ENCODE data around the gene CCL24.
"Not testable (repeated sequence)": the region's sequence is repeated elsewhere in the genome, so short reads cannot be mapped to it uniquely, and the experiment has no call there.

The CCL24 gene

DNA sequence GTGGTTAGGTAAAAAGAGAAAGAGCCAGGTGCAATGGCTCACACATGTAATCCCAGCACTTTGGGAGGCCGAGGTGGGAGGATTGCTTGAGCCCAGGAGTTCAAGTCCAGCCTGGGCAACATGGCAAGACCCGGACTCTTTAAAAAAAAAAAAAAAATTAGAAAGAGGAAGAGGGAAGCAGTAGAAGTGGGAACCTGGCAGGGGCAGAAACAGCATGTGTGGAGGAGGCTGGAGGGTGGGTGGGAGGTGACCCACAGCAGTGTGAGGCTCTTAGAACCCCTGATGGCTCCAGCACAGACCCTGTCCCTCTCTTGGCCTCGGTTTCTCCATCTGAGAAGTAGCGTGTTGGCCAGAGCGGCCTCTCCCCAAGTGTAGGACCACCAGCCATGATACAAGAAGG lies 4.9 kb upstream of the CCL24 start:
- no peak for DNase-seq

DNA sequence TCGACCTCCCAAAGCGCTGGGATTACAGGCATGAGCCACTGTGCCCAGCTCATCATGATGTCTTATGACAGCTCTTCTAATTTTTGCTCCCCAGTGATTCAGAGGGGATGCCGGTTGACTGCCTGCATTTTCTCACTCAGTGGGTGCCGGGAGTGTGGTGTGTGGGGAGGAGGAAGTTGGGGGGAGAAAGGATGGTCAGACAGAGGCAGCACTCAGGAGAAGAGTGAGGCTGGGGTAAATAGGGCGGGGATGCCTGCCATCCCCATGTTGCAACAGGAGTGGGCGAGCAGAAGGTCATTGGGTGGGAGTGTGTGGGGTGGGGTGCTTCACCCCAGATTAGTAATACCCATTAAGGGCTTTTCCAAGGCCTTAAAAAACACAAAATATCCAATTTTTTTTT lies 3.5 kb upstream of the CCL24 start:
- no peak for DNase-seq

DNA sequence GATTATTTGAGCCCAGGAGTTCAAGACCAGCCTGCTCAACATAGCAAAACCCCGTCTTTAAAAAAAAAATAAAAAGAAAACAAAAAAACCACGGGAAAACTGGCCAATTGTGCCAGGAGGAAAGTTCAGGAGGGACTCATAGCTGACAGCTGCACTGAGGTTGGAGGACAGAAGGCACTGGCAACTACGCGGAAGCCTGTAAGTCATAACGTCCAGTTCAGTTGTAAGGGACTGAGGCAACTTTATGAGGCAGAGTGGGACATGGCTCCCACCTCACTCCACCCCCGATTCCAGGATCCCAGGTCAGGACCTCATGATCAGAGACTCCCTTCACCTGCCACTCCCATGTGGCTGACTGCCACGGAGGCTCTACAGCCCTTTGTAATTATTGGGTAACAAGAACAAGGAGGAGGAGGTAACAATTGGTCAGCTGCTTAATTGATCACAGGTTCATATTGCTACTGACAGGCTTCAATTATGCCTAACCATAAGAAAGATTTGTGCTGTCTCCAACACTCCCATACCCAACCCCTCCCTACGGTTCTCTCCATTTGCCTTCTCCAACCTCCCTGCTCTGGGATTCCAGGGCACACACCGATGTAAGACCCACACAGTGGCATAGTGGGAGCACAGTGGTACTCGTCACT lies 1.9 kb upstream of the CCL24 start:
- DNase-seq, result no peak

DNA sequence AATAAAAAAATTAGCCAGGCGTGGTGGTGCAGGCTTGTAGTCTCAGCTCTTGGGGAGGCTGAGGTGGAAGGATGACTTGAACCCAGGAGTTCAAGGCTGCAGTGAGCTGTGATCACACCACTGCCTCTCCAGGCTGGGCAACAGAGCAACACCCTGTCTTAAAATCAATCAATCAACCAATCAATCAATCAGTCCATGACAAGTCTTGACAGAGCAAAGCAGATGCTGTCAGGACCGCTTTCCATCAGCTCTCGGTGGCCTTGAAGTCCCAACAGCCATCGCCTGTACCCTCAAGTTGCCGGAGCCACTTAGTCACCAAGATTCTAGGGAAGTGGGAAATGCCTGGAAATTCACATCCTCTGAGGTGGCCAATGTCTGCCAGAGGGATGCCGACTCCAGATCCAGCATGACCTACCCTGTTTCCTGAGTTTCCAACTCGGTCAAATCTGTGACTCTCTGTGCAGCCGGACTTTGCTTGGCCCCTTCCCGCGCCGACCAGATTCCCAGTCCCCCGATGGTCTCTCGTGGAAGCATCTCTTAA lies 871 bp upstream of the CCL24 start:
- DNase-seq, result no peak

DNA sequence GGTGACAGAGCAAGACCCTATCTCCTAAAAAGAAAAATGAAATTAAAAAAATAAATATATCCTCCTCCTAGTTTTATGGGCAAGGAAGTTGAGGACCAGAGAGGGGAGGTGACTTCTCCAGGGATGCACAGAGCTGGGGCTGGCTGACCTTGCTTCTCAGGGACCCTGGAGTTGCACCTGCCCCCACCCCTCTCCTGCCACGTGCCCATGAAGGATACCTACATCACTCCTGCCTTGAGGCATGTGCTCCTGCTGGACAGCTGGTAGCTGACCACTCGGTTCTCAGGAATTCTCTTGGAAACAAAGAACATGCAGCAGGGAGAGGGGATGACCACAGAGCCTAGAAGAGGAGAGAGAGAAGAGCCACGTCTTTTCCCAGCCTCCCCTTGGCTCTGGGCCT lies 522 bp downstream of the CCL24 start:
- DNase-seq, result no peak

DNA sequence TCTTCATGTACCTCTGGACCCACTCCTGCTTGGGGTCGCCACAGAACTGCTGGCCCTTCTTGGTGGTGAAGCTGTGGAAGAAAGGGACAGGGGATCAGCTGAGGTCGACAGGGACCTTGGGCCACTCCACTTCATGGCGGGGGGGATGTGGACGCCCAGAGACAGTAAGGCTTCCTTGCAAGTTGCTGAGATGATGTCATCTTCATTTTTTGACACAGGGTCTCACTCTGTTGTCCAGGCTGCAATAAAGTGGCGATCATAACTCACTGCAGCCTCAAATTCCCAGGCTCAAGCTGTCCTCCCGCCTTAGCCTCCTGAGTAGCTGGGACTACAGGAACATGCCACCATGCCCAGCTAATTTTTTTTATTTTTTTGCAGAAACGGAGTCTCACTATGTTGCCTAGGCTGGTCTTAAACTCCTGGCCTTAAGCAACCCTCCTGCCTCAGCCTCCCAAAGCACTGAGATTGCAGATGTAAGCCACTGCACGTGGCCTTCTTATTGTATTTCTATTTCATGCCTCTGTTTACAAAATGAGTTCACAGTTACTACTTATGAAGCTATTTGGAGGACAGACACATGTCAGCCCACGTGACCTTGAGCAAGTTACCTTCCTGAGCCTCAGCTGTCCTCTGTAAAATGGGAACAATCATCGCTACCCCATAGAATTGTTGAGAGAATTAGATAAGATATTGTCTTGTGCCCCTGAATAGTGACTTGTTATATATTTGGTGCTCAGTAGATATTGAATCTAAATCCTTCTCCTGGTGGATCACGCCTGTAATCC lies 1.5 kb downstream of the CCL24 start:
- no peak for DNase-seq

DNA sequence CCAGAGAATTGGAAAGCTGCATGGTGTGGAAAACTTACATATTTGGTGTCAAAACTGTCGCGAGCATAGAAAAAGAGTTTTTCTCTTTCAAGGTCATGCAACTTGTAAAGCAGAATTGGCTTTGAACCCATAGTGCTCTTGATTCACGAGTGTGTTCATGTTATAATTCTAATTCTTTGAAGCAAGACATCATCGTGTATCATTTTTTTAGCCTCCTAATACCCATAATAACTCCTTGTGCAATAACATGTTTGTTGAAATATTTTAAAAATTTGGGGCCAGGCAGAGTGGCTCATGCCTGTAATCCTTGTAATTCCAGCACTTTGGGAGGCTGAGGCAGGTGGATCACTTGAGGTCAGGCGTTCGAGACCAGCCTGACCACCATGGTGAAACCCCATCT lies 4.2 kb downstream of the CCL24 start:
- DNase-seq, result no peak

DNA sequence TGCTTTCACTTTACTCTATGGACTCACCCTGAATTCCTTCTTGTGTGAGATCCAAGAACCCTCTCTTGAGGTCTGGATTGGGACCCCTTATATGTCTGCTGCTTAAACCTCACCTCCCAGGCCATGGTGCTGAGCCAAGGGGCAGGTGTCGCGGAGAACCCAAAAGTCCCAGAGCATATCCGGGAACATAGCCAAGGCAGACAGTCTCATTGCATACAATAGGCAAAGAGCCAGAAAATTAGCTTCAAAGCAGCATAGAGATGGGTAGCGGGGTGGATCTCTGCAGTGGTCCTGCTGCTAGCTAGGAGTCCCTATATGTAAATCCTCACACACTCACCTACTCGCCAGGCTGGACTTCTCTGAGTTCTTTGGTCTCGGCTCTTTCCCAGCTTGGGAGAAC lies 5.5 kb downstream of the CCL24 start:
- no peak for DNase-seq

DNA sequence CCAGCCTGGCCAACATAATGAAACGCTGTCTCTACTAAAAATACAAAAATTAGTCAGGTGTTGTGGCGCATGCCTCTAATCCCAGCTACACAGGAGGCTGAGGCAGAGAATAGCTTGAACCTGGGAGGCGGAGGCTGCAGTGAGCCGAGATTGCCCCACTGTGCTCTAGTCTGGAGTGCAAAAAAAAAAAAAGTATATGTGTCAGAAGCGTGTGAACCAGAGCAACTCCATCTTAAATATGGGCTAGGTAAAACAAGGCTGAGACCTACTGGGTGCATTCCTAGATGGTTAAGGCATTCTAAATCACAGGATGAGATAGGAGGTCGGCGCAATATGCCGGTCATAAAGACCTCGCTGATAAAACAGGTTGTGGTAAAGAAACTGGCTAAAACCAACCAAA lies 6.2 kb downstream of the CCL24 start:
- no peak for DNase-seq

DNA sequence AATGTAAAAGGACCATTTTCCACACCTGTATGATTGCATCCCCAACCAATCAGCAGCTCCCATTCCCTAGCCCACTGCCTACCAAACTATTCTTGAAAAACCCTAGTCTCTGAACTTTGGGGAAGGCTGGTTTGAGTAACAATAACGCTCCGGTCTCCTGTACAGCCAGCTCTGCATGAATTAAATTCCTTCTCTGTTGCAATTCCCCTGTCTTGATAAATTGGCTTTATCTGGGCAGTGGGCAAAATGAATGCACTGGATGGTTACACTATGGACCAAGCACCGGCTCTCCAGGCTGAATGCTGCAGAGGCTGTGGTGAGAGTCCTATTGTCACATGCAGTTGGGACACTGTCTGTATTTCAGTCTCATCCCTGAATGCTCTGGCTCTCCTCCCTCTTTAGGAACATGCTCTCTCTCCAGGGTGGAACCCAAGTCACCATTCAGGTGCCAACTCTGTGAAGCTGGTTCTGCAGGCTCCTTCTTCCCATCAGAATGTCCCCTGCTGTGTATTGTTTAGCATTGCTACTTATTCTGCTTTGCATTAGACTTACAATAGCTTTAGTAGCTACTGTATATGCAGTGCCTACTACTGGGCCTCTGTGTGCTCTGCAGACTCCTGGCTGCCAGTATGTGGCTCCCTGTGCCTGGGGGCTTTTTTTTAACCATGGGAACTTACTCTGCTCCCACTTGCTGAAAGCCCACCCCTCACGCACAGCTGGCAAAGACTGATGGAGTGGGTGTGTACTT lies 6.9 kb downstream of the CCL24 start:
- DNase-seq, result no peak

DNA sequence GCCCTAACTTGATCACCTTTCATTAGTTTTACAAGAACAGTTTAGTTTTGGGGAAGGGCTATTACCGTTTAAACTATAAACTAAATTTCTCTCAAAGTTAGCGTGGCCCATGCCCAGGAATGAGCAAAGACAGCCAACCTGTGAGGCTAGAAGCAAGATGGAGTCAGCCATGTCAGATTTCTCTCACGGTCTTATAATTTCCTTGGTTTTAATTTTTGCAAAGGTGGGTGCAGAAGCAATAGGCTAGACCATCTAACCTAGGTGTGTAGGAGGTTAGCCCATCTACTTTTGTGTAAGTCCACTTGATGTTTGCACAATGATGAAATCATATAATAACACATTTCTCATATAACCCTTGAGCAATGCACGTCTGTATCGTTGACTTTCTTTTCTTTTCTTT lies 8.9 kb downstream of the CCL24 start:
- DNase-seq, result no peak

DNA sequence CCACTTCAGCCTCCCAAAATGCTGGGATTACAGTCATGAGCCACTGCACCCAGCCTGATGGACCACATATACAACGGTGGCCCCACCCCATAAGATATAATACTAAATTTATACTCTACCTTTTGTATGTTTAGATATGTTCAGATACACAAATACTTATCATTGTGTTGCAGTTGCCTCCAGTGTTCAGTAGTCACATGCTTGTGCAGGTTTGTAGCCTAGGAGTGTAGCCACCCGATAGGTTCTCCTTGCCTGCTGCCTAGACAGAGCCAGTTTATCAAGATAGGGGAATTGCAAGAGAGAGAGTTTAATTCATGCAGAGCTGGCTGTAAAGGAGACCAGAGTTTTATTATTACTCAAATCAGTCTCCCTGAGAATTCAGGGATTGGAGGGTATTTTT lies 9.6 kb downstream of the CCL24 start:
- no peak for DNase-seq

DNA sequence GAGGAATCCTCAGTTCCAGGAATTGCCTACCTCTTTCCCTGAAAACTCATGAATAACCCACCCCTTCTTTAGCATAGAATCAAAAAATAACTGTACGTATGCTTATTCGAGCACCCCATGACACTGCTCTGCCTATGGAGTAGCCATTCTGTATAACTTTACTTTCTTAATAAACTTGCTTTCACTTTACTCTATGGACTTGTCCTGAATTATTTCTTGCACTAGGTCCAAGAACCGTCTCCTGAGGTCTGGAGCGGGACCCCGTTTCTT lies 11.1 kb downstream of the CCL24 start:
- DNase-seq, result no peak

DNA sequence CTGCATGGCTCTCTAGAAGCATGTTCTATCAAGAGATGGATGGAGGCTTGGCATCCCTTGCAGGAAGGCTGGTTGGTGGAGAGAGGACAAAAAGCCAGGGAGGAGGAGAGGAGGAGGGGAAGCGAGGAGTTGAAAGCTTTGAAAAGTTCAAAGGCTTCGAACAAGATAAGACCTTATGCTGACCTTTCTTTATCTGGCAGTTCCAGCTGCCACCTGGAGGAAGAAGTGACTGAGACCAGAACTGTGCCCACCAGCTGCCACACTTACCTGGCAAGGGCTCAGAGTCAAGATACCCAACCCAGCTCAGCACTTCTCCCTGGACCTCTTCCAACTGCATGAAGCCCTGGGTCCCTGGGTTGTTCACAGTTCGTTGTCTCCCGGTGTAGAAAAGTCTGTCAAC lies 14.8 kb downstream of the CCL24 start:
- peak; percentile 5 for DNase-seq

DNA sequence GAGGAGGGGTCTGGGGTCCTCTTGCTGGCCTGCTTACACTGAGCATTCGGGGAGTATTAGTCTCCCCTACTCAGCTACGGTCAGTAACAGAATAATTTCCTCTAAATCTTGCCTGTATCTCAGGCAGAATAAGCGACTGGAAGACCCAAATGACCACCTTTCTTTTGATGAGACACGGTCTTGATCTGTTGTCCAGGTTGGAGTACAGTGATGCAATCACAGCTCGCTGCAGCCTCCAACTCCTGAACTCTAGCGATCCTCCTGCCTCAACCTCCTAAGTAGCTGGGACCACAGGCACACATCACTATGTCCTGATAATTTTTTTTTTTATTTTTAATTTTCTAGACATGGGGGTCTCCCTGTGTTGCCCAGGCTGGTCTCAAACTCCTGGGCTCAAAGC lies 17.2 kb downstream of the CCL24 start:
- DNase-seq, result no peak

DNA sequence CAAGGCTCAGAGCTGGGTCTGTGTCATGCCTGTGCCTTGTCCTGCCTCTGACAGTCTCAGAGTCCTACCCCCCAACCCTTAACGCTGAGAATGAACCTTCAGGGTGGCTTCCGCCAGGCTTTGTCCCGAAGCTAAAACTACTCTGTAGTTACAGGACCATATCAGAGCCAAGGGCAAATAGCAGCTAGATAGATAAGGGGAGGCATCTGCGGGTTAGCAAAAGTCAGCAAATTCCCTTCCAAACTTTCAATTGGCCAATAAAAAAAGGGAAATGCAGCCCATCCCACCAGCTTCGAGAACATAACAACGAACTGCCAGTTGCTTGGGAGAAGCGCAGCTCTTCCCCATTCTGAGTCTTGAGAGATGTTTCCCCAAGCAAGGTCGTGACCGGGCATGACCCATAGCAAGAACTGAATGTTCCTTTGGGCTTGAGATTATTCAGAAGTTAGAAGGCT lies 17.7 kb downstream of the CCL24 start:
- DNase-seq, result no peak

DNA sequence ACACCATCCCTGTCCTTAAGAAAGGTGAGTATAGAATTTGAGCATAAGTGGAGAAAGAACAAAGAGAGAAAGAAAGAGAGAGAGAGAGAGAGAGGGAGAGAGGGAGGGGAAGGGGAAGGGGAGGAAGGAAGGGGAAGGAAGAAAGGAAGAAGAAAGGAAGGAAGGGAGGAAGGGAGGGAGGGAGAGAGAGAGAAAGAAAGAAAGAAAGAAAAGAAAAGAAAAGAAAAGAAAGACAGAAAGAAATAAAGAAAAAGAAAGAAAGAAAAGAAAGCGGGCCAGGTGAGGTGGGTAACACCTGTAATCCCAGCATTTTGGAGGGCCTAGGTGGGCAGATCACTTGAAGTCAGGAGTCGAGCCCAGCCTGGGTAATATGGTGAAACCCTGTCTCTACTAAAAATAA lies 19.9 kb downstream of the CCL24 start:
- no peak for DNase-seq

DNA sequence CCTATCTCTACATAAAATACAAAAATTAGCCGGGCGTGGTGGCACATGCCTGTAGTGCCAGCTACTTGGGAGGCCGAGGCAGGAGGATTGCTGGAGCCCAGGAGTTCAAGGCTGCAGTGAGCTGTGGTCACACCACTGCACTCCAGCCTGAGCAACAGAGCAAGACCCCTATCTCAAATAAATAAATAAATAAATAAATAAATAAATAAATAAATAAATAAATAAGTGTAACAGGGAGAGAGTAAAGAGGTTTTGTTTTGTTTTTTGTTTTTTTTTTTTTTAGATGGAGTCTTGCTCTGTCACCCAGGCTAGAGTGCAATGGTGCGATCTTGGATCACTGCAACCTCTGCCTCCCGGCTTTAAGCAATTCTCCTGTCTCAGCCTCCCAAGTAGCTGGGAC lies 21.0 kb downstream of the CCL24 start:
- DNase-seq, result not testable (repeated sequence)

DNA sequence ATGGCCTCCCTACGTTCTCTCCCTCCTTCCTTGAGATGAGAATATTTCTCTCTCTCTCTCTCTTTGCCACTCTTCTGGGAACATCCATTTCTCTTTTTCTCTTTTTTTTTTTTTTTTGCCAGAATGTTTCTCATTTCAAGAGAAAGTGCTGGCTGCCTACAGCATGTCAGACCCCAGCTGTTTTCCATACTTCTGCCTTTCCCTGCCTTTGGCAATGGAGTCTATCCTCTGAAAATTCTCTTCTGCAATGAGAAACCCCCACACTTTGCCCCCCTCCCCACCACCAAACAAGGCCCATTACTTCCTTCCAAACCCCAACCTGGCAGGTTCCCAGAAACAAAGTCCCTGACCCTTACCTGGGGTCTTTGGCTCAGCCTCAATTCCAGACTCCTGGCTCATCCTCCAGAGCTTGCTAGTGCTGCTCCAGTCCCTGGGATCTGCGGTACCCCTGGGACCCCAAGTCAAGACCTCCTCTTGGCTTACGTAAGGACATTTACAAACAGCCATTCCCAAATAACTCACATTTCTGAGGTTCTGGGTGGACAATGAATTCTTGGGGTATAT lies 24.2 kb downstream of the CCL24 start:
- no peak for DNase-seq

DNA sequence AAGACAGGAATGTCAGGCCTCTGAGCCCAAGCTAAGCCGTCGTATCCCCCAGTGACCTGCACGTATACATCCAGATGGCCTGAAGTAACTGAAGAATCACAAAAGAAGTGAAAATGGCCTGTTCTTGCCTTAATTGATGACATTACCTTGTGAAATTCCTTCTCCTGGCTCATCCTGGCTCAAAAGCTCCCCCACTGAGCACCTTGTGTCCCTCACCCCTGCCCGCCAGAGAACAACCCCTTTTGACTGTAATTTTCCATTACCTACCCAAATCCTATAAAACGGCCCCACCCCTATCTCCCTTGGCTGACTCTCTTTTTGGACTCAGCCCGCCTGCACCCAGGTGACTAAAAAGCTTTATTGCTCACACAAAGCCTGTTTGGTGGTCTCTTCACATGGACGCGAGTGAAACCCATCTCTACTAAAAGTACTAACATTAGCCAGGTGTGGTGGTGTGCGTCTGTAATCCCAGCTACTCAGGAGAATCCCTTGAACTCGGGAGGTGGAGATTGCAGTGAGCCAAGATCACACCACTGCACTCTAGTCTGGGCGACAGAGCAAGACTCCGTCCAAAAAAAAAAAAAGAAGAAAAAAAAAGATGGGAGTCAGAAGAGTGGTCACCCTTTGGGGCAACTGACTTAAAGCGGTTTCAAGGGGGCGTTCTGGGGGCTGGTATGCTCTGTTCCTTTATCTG lies 25.3 kb downstream of the CCL24 start:
- DNase-seq, result not testable (repeated sequence)

DNA sequence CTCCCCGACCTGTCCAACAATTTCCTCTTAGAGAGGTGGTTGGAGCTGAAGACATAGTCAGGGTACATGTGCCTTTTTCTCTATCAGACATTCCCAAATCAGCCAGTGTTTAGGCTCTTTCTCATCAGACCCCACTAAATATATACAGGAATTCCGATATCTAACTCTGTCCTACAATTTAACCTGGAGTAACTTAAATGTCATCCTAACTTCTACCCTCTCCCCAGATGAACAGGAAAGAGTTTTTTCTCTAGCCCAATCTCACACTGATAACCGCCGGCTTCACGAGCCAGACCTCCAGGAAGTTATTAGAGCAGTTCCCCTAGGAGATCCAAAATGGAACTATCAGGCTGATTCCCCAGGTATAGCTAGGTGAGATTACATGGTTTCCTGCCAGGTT lies 30.5 kb downstream of the CCL24 start:
- not testable (repeated sequence) for DNase-seq

DNA sequence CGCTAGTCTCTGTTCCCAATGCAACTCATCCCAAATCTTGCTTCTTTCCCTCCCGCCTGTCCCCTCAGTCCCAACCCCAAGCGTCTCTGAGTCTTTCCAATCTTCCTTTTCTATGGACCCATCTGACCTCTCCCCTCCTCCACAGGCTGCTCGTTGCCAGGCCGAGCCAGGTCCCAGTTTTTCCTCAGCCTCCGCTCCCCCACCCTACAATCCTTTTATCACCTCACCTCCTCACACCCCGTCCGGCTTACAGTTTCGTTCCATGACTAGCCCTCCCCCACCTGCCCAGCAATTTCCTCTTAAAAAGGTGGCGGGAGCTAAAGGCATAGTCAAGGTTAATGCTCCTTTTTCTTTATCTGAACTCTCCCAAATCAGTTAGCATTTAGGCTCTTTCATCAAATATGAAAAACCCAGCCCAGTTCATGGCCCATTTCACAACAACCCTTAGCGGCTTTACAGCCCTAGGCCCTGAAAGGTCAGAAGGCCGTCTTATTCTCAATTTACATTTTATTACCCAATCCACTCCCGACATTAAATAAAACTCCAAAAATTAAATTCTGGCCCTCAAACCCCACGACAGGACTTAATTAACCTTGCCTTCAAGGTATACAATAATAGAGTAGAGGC lies 32.8 kb downstream of the CCL24 start:
- not testable (repeated sequence) for DNase-seq

All from CD4-positive, alpha-beta T cell treated with Interleukin-17A for 4 hours (primary cell).